A172 (cell line): Measurements from ENCODE around the gene NXPE3. TPM values are rescaled to one million over a fixed set of nuclear protein-coding genes. Genes with fewer than 3 reads are reported as not detected.
A peak's percentile ranks its signal among the peaks of the same experiment; 100 is the strongest.
"Not testable (repeated sequence)": the region's sequence is repeated elsewhere in the genome, so short reads cannot be mapped to it uniquely, and the experiment has no call there.

Experiments used
- DNase-seq: peaks from one replicate; pipeline ENCODE4 v3.0.0-alpha.2; 2015; ENCODE audit warnings: low spot score
- total RNA-seq: library from RNA; depleted of rRNA; stranded (reverse); fragments of >200 nt; shearing (Covaris generic); gene quantifications from 2 replicates; pipeline ENCODE4 v1.2.3, GENCODE V29; 2014

Gene NXPE3
- total RNA-seq, 1 experiment from 2014 or later: 16.7 TPM

DNA sequence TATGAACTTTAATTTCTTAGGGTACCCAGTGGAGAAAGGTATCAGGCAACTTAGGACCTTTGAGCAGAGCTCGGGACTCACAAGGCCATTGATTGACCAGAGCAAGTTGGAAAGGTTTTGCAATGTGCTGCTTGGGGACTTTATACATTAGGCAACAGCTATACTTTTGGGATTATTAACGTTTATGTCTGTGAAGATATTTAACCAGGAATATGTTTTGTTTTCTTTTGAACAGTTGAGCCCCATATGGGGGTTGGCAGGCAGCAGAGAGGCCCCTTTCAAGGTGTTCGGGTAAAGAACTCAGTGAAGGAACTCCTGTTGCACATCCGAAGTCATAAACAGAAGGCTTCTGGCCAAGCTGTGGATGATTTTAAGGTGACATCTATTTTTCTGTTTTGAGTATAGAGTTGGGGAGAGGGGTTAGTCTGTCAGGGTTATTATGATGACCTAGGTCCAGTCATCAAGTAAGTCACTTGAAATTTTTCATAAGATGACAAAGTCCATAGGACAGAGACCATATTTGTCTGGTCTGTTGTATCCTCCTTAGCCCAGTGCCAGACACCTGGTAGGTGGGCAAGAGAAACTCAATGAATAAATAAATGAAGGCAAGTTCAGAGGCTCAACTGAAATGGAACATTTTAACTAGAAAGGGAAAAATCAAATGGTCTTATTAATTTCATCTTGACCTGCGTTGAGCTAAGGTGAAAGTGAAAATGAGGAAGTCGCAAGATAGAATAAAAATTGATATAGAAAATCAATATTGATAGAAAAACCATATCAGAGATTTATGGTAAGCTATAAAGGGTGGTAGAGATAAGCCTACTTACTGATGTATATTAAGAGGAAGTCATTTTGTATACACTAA, 73.1 kb downstream of the NXPE3 start:
- no peak for DNase-seq

DNA sequence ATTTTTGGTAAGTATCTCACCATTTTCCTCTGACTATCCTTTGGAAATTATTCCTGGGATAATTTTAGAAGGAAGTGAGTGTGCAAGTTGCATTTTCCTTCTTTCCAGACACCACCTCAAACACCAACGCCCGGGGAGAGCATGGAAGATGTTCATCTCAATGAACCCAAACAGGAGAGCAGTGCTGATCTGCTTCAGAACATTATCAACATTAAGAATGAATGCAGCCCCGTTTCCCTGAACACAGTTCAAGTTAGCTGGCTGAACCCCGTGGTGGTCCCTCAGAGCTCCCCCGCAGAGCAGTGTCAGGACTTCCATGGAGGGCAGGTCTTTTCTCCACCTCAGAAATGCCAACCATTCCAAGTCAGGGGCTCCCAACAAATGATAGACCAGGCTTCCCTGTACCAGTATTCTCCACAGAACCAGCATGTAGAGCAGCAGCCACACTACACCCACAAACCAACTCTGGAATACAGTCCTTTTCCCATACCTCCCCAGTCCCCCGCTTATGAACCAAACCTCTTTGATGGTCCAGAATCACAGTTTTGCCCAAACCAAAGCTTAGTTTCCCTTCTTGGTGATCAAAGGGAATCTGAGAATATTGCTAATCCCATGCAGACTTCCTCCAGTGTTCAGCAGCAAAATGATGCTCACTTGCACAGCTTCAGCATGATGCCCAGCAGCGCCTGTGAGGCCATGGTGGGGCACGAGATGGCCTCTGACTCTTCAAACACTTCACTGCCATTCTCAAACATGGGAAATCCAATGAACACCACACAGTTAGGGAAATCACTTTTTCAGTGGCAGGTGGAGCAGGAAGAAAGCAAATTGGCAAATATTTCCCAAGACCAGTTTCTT, 74.2 kb downstream of the NXPE3 start:
- DNase-seq: no peak

DNA sequence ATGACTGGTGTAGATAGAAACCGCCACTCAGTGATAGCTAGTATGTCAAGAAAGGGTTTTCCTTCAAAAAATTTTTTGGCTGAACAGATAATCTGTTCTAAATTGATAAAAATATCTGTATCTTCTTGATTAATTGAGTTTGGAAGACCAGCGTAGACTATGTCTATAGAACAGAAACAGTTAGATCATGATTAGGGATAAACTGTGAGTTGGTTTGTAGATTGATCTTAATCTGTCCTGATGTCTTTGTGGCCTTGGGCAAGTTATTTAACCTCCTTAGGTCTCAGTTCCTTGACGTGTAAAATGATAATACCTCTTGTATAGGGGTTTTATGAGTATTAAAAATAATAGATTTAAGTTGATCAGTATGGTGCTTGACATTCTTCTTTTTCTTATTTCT, 75.0 kb downstream of the NXPE3 start:
- no peak for DNase-seq

DNA sequence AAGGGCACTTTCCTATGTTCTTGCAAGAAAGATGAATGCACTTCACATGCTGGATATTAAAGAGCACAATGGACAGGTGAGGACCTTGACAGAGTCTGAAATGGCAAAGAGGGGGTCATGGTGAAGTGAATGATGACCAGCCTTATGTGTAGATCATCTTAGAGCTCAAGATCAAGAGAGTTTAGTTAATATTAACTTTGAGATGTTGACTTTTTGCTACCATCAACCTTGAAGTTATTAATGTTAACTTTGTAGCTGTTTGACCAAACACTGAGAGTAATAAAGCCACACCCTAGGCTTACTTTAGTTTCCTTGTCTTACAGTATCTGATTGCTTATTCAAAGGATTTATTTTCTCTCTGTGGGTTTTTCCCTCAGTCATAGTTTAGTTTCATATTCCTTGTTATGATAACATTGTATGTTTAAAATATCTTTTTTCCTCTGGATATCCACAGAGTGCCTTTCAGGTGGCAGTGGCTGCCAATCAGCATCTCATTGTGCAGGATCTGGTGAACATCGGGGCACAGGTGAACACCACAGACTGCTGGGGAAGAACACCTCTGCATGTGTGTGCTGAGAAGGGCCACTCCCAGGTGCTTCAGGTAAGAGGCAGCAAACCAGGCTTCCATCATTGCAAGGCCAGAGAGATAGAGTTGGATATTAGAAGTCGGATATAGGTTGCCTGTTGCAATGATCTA, 75.7 kb downstream of the NXPE3 start:
- DNase-seq: no peak

DNA sequence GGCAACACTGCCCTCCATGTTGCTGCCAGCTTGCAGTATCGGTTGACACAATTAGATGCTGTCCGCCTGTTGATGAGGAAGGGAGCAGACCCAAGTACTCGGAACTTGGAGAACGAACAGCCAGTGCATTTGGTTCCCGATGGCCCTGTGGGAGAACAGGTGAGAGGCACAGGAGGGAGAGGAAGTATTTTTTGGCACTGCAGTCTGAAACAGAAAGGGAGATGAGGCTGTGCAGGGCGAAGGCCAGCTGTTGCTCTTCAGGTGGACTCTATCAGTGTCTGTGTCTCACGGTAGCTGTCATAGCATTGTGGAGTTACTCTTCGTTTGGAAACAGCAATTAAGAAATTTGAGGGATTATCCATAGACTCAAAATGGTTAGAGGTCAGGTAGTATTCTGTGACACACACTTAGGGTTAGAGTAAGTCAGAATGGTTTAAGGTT, 78.3 kb downstream of the NXPE3 start:
- no peak for DNase-seq

DNA sequence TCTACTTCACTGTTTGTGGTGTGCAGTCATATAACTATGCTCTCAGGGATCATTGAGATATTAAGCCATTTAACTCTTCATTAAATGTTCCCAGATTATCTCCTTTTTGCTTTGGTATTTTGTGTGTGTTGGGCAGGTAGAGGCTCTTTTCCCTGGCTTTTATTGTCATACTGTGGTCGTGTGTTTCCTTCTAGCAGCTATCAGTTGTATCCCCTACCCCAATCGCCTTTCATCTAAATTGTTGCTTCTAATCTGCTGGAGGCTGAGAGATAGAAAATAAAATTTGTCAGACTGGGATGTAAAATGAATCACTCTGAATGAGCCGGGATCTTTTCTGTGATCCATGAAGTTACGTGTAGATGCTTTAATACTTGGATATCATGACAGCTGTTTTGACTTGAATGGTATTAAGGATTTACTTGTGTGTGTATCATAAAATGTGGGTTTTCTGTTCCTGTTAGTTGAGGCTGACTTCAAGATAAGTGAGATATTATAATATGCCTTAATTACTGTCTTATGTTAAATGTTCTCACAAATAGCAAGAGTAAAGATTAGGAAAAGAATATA, 79.5 kb downstream of the NXPE3 start:
- DNase-seq: no peak

DNA sequence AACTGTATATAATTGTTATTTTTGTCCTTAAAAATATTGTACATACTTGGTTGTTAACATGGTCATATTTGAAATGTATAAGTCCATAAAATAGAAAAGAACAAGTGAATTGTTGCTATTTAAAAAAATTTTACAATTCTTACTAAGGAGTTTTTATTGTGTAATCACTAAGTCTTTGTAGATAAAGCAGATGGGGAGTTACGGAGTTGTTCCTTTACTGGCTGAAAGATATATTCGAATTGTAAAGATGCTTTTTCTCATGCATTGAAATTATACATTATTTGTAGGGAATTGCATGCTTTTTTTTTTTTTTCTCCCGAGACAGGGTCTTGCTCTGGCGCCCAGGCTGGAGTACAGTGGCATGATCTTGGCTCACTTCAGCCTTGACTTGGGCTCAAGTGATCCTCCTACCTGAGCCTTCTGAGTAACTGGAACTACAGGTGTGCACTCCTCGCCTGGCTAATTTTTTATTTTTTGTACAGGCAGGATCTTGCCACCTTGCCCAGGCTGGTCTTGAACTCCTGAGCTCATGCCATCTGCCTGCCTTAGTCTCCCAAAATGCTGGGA, 81.0 kb downstream of the NXPE3 start:
- DNase-seq: no peak

DNA sequence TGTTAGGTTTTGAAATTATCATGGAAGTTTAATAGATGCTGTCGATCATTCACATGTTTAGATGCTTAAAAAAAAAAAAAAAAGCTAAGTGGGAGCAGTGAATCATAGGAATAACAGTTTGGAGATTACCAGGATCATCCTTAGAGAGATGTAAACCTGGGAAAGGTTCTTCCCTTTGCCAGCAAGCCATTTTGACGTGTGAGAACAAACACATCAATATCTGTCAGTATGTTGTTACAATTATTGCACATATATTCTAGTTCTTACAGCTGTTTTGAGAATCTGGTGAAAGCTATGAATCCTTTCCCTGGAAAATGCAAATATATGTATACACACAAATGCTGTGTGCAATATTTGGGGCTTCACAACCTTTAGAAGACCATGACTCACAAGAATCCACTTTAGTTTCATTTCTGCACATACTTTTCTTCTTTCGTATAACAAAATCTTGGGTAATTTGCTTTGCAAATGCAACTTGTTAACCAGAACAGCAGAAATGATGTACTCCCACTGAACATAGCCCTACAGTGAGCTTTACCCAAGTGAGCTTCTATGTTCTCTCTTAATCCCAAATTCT, 82.3 kb downstream of the NXPE3 start:
- DNase-seq: no peak

DNA sequence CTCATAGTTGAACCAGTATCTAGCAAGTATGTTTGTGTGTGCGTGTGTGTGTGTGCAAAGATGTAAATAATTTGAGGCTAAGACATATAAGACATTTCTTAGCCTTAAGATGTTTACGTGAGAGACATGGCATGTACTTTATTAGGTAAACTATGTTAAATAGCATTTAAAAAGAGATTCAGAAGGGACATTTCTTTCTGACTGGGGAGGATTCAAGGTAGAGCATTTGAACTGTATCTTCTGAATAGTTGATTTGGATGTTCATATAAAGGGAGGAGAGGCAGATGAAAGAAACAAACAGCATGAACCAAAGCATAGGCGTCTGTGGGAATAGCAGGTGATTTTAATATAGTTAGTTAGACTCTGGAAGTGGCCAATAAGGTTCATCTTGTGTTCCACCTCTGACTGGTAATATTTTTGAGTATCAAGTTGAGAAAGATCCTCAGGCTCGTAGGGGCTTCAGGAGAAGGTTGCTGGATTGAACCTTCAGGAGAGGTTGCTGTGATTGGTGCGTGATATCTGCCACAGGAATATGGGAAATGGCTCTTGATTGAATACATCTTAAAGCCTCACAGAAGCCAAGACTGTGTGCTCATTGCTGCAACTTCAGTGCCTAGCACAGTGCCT, 82.9 kb downstream of the NXPE3 start:
- DNase-seq: no peak

DNA sequence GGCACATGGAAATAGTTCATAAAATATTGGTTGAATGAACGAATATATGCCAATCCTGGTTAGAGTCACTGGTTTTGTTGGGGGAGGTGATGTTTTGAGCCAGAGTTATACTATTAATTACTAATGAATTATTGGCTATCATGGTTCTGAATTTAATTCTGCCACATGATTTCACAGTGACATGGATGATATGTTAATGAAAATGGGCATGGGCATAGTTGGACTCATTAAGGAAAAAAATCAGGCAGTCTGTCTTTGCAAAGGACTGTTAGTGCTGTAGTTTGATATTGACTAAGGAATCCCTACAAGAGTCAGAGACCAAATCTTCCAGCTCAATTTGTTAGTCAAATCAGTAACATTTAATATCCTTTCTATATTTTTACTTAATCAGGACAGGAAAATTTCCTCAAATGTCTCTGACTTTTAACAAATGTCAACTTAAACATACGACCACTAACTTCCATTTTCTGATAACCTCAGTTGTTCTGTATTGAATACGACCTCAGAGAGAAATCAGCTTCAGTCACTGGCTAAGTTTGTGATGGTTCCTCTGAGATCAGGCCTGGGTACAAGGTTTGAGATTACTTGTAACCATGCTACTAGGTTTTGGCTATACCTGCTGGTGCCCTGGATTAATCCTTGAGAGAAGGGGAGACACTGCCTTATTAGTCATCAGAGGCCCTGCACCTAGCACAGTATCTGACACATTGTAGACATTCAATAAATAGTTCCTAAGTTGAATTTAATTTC, 83.6 kb downstream of the NXPE3 start:
- no peak for DNase-seq

DNA sequence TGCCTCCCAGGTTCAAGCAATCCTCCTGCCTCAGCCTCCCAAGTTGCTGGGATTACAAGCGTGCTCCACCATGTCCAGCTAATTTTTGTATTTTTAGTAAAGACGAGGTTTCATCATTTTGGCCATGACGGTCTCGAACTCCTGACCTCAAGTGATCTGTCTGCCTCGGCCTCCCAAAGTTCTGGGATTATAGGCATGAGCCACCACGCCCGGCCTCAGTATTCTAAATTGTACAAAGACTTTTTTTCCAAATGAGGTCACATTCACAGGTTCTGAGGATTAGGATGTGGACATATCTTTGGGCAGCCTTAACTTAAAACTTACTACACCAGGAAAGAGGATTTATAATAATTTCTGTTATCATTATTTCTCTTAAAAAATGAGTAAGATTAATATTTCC, 85.9 kb downstream of the NXPE3 start:
- not testable (repeated sequence) for DNase-seq

DNA sequence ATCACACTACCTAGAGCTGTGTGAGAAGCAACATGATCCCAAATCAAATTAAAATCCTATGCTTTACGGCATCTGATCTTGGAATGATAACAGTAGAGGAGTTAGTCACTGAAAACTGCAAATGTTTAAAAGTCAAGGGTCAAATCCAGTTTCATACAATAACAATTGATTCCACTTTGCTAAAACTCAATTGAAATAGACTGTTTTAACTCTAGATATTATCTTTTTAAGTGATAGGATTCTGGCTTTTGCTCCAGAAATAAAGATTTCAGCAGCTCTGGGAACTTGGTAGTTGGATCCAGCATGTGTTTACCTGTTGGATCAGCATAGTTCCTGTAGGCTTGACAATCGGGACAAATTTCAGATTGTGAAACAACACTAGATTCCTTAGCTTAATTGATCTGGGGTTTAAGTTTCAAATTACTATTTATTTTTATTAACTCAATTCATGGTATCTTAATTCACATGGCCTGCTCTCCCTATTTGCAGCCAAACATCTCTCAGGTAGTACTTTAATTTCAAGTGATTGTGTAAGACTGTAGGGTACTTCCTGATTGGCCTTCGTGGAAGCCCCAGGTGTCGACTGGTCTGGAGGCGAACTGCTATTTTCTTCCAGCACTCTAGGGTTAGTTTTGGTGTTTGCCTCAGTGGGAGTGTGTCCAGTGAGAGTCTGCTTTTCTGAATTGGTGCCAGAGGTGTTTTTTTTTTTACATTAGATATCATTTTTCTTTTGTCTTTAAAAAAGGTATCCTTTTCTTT, 86.9 kb downstream of the NXPE3 start:
- no peak for DNase-seq

DNA sequence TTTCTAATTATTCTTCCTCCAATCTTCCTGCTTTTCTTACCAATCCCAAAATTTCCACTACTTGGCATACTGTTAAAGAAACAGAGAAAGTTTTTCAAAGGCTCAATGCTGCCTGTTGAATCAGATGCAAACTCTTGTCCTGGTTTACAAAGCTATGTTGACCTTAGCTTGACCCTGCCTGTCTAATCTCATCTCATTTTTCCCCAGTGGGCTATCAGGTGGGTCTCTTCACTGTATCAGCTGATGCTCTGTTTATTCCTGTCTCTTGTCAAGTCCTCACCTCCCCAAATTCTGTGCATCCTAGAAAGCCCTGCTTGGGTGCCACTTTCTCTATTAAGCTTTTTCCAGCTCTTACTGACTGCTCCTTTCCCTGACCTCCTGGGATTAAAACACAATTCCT, 88.5 kb downstream of the NXPE3 start:
- no peak for DNase-seq

DNA sequence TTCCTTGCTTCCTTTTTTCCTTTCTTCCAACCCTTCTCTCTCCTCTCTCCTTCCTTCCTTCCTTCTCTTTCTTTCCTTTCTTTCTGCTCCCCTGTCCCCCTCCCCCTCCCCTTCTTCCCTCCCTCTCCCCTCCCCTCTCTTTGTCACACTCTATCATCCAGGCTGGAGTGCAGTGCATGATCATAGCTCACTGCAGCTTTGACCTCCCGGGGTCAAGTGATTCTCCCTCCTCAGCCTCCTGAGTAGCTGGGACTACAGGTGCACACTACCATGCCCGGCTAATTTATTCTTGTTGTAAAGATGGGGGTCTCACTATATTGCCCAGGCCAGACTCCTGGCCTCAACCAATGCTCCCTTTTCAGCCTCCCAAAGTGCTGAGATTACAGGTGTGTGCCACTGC, 89.0 kb downstream of the NXPE3 start:
- DNase-seq: no peak

DNA sequence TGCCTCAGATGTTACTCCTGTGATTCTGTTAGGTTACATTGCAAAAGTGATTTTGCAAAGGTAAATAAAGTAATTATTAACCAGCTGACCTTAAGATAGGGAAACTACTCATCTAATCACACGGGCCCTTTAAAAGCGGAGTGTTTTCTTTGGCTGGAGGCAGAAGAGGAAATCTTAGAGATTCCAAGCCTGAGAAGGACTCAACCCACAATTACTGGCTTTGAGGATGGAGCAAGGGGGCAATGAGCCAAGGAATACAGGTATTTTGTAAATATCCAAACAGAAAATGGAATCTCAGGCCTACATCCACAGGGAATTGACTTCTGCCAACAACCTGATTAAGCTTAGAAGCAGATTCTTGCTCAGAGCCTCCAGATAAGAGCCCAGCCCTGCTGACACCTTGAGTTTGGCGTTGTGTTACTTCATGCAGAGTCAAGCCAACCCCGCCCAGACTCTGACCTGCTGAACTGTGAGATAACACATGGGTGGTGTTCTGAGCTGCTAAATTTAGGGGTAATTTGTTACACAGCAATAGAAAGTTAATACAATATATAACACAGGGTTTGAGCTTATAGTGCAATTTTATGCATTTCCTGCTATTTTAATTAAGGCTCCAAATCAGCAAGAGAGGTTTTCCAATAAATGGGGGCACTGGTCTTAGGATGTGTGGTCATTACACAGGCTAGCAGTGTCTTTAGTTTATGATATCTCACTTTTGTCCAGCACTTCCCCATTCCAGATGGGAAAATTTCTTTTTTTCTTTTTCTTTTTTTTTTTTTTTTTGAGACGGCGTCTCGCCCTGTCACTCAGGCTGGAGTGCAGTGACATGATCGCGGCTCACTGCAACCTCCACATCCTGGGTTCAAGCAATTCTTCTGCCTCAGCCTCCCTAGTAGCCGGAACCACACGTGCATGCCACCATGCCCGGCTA, 89.8 kb downstream of the NXPE3 start:
- DNase-seq: peak; percentile 72

DNA sequence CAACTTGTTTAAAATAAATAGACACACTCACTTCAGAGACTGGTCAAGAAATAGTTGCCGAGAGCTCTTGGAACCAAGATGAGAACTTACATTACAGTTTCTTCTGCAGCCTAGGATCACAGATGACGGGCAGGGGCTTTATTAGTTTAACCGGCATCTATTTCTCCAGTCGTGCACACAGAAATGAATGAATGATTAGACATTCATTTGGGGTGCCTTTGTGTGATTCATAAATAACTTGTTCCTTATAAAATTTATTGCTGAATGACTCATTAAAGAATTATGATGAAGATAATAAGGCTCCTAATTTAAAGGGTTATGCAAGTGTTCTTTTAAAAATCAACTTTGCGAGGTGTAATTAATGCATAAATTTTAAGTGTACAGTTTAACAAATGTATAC, 91.1 kb downstream of the NXPE3 start:
- DNase-seq: peak; percentile 54

DNA sequence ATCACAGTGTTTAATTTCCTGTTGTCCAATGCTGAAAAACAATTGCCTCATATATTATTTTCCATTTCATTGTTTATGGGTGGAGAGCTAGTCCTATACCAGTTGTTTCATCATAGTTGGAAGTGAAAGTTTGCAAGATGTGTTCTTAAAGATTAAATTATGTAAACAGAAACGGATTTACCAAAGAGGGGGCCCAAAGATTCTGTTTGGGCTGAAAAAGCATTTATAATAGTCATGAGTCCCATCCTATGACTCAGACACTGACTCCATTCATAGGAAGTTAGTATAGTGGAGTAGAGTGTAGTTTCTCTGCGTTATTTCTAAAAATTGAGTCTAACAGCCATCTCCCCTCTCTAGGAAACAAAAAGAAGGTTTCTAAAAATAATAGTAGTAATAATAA, 94.6 kb downstream of the NXPE3 start:
- DNase-seq: peak; percentile 42

DNA sequence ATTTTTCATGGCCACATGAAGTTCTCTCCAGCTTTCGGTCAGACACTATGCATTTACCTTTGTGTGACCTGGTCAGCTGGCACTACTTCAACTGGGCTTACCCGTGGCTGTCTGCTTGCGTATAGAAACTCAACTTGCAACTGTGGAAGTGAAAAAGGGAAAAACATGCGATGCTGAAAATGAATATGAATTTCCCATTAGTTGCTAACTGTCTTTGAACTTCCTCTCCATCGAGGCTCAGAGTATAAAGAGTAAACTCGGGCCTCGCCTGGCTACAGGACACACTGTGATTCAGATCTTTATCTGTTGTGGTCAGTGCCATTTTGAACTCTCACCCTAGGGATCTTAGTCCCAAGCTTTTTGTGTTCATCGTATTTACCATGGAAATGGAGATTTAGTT, 97.1 kb downstream of the NXPE3 start:
- DNase-seq: no peak
